Measurements from ENCODE around the gene SFXN3. TPM values are rescaled to one million over a fixed set of nuclear protein-coding genes. Genes with fewer than 3 reads are reported as not detected.

Gene SFXN3
- total RNA-seq, 1 experiment from 2014 or later, result 2.8 TPM

GRCh38 chr10:101063548-101064414, 32.7 kb downstream of the SFXN3 start:
- Mint-ChIP-seq H3K4me3 (peak overlapping the region; percentile 5 to 68; a peak in 3 of 5 replicates), H3K27me3 (ENCODE audit: low read depth) (peaks cover 64% of the 10 kb centered on the region)

More at GRCh38 chr10:101063548-101064414, 32.7 kb downstream of the SFXN3 start:
- Mint-ChIP-seq H3K4me1 (peaks cover 31 to 41% of the 10 kb centered on the region in 2 experiments), H3K9me3 (no peaks in the 10 kb centered on the region; a peak in 1 of 5 replicates), H3K27ac (no peak overlapping the region), H3K36me3 (ENCODE audit: insufficient read depth in 1 of 3, low read depth in 3 of 3) (no peaks in the 10 kb centered on the region; a peak in 1 of 7 replicates)
- Histone ChIP-seq H2BK20ac (ENCODE audit: low read depth, low read length, poor library complexity, severe bottlenecking) (no peak overlapping the region), H3K4me1 (ENCODE audit: insufficient read depth, low read length) (no peaks in the 10 kb centered on the region; the same call in 1 of the 2 replicates), H2AFZ (ENCODE audit: low read length) (no peak overlapping the region), H3K27me3 (ENCODE audit: insufficient read depth, low read length) (peaks cover 45% of the 10 kb centered on the region), H2BK15ac (ENCODE audit: low read depth, low read length) (no peak overlapping the region), H2BK120ac (ENCODE audit: low read depth, low read length, poor library complexity, severe bottlenecking) (no peak overlapping the region), H3K9ac (ENCODE audit: extremely low read depth, insufficient read length, low read length) (no peak overlapping the region), H2BK12ac (ENCODE audit: insufficient read length, low read depth, low read length) (no peak overlapping the region), H4K5ac (ENCODE audit: insufficient read length, low read depth, low read length) (no peak overlapping the region), H2AK5ac (ENCODE audit: insufficient read length, low read length) (no peak overlapping the region), H3K23me2 (ENCODE audit: insufficient read length, low read depth, low read length, poor library complexity, severe bottlenecking) (peaks cover 42% of the 10 kb centered on the region), H3K9me3 (ENCODE audit: control insufficient read depth, low read depth, low read length) (no peaks in the 10 kb centered on the region), H3T11ph (ENCODE audit: low read length) (no peak overlapping the region), H3K27ac (ENCODE audit: insufficient read length, low read depth, low read length) (no peak overlapping the region), H3K79me1 (ENCODE audit: insufficient read depth, low read depth, low read length, poor library complexity, severe bottlenecking) (no peaks in the 10 kb centered on the region), H3K56ac (ENCODE audit: insufficient read length, low read depth, low read length) (no peak overlapping the region), H3K18ac (ENCODE audit: insufficient read length, low read depth, low read length) (no peak overlapping the region), H4K91ac (ENCODE audit: insufficient read length, low read depth, low read length) (no peak overlapping the region), H3K23ac (ENCODE audit: insufficient read length, low read depth, low read length) (no peak overlapping the region), H3K14ac (ENCODE audit: insufficient read depth, low read length) (no peak overlapping the region), H3K4me2 (ENCODE audit: insufficient read depth, insufficient read length, low read length) (peak overlapping the region; percentile 98), H2BK5ac (ENCODE audit: insufficient read length, low read length) (no peak overlapping the region), H3K4ac (ENCODE audit: low read depth, low read length) (no peak overlapping the region), H4K8ac (replicated peaks; ENCODE audit: insufficient read length, low read depth, low read length) (no peak overlapping the region), H3K79me2 (ENCODE audit: insufficient read depth, low read length) (no peaks in the 10 kb centered on the region), H4K20me1 (ENCODE audit: control insufficient read depth, insufficient read depth, insufficient read length) (no peaks in the 10 kb centered on the region)
- TF ChIP-seq CTCF (conservative IDR thresholded peaks at IDR 0.05), result no peak
- WGBS (ENCODE audit: extremely low coverage, insufficient read length, low lambda C conversion rate), result no CpG with 5 or more reads among the region's 15 CpGs
- DNase-seq, result peak; percentile 69

Data from H9 (cell line).